ENCODE results near the gene TPH1. TPM values are rescaled to one million over a fixed set of nuclear protein-coding genes. Genes with fewer than 3 reads are reported as not detected.

The TPH1 gene
- total RNA-seq, 4 donors from 2014 or later = 0.04 to 1.9 (median 0.76) TPM

DNA sequence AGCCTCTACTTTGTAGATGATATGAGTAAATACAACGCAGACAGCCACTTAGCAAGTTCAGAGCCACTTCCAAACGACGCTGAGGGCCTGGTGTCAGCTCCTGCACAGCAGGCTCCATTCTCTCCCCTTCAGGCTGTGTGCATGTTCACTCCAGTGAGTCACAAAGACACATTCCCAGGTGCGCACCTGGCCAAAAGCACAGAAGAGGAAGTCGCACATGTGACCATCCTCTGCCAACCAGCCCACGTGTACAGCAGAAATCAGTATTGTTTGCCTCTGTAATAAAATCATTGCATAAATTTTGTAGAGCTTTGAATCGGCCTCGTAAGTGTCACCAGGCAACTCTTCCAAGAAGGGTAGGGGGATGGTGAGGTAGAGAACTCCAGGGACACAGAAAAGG, 19.5 kb upstream of the TPH1 start:
- intact Hi-C loops (cut with DNase I; ENCODE audit: low total_unique reads) = no loop called here
- no peak for TF ChIP-seq POLR2A (IDR thresholded peaks at IDR 0.05)
- TF ChIP-seq, protein P1, sequence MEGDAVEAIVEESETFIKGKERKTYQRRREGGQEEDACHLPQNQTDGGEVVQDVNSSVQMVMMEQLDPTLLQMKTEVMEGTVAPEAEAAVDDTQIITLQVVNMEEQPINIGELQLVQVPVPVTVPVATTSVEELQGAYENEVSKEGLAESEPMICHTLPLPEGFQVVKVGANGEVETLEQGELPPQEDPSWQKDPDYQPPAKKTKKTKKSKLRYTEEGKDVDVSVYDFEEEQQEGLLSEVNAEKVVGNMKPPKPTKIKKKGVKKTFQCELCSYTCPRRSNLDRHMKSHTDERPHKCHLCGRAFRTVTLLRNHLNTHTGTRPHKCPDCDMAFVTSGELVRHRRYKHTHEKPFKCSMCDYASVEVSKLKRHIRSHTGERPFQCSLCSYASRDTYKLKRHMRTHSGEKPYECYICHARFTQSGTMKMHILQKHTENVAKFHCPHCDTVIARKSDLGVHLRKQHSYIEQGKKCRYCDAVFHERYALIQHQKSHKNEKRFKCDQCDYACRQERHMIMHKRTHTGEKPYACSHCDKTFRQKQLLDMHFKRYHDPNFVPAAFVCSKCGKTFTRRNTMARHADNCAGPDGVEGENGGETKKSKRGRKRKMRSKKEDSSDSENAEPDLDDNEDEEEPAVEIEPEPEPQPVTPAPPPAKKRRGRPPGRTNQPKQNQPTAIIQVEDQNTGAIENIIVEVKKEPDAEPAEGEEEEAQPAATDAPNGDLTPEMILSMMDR (IDR thresholded peaks at IDR 0.05) = no peak
- WGBS, 2 donors = 70 to 79% methylated on average over 8 of the region's 8 CpGs
- no peak overlapping the region for H3K4me3 ChIP-seq (ENCODE audit: low read depth, poor library complexity, severe bottlenecking)
- DNase-seq (ENCODE audit: low spot score in 2 of 2) = no peak

DNA sequence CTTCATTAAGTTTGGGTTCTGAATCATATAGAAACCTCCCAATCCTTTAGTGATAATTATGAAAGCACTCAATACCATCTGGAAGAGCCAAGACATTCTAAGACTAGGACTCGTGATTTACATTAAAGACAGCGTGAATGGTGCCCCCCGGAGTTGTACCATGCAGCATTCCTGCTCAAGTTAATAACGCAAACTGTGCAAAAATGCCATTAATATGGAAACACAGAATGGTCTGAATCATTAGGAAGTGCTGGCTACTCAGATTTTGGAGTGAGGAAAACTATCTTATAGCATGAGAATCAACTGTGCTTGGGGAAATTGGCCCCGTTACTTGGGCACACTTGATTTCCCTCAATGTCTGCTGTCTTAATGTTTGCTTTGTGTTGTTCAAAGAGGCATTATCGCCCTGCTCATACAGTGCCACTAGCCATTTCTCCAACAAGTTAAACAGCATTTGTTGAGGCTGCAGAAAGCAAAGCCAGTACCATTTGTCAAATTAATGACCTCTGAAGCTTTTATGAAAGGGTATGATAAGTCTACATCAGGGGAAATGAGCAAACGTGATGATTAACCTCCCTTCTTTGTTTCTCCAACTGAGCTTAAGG, 18.5 kb upstream of the TPH1 start:
- intact Hi-C loops (cut with DNase I; ENCODE audit: low total_unique reads) = no loop called here
- WGBS, 2 donors = 87 to 88% methylated on average over 7 of the region's 7 CpGs
- TF ChIP-seq, protein P1 (IDR thresholded peaks at IDR 0.05) = no peak
- no peak for TF ChIP-seq POLR2A (IDR thresholded peaks at IDR 0.05)
- H3K4me3 ChIP-seq (ENCODE audit: low read depth, poor library complexity, severe bottlenecking) = no peak overlapping the region
- no peak for DNase-seq (ENCODE audit: low spot score in 2 of 2)

DNA sequence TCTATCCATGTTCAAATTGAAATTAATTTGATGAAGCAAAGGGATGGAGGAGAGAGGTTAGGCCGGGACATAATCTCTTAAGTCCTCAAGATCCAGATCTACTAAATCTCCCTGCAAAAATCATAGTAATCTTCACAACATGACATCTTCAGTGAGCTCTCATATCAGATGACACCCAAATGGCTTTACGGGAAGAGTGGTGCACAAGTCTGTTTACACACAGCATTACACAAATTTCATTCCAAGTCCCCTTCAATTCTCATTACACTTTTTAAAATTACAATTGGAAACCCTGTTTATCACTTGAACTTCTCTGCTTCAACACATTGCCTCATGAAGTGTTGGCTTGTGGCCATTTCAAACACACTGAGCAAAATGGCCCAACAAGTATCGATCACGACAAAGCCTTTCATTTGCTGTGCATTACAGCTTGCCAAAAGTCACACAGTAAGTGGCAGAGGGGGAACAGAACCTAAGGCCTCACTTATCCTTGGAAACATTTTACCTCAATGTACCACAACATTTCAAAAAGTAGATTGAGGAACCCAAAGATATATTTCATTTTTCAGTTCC, 17.9 kb upstream of the TPH1 start:
- no peak overlapping the region for H3K4me3 ChIP-seq (ENCODE audit: low read depth, poor library complexity, severe bottlenecking)
- WGBS, 2 donors = 86 to 95% methylated on average over 4 of the region's 4 CpGs
- DNase-seq (ENCODE audit: low spot score in 2 of 2) = no peak
- TF ChIP-seq POLR2A (IDR thresholded peaks at IDR 0.05) = no peak
- TF ChIP-seq, protein P1 (IDR thresholded peaks at IDR 0.05) = no peak
- intact Hi-C loops (cut with DNase I; ENCODE audit: low total_unique reads) = no loop called here

DNA sequence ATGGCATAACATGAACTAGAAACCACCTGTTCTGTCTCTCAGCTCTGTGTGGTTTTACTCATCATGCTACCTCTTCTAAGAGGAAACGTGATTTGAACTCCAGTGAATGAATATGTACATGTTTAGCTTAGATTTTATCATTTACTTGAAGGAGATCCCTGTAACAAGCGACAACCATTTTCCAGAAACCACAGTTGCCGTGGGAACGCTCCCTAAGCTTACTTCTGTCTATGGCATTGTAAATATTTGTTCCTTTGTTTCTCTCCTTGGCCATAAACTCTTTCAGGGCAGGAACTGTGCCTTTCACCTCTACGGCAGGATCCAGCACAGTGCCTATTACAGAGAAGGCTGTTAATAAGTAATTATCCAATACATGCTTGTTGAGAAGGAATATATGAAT, 17.1 kb upstream of the TPH1 start:
- TF ChIP-seq POLR2A (IDR thresholded peaks at IDR 0.05) = no peak
- TF ChIP-seq, protein P1 (IDR thresholded peaks at IDR 0.05) = no peak
- WGBS, 2 donors = 78 to 81% methylated on average over 5 of the region's 5 CpGs
- DNase-seq (ENCODE audit: low spot score in 2 of 2) = no peak
- H3K4me3 ChIP-seq (ENCODE audit: low read depth, poor library complexity, severe bottlenecking) = no peak overlapping the region
- intact Hi-C loops (cut with DNase I; ENCODE audit: low total_unique reads) = no loop called here

DNA sequence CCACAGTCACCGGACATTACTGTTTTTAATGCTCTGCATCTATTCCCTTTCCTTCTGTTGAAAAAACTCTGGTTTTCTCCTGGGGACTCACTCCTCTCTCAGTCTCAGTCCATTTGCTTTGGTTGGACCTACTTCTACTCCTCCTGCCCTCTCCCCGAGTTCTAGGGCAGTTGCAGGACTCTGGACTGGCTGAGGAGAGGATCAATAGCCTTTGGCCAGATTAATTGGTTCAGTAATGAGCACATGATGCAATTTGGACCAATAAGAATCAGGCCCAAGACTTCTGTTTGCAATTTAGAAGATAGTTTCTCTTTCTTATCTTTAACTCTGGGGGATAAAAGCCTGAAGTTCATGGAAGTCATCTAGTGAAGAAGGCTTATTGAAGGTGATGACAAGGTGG, 15.3 kb upstream of the TPH1 start:
- H3K4me3 ChIP-seq (ENCODE audit: low read depth, poor library complexity, severe bottlenecking) = no peak overlapping the region
- 88 to 93% methylated on average over 2 of the region's 2 CpGs for WGBS, 2 donors
- DNase-seq (ENCODE audit: low spot score in 2 of 2) = no peak
- intact Hi-C loops (cut with DNase I; ENCODE audit: low total_unique reads) = no loop called here
- TF ChIP-seq, protein P1 (IDR thresholded peaks at IDR 0.05) = no peak
- no peak for TF ChIP-seq POLR2A (IDR thresholded peaks at IDR 0.05)
